ENCODE measurements around the gene CCDC6.
"Not testable (repeated sequence)": the region's sequence is repeated elsewhere in the genome, so short reads cannot be mapped to it uniquely, and the experiment has no call there.

The CCDC6 gene

DNA sequence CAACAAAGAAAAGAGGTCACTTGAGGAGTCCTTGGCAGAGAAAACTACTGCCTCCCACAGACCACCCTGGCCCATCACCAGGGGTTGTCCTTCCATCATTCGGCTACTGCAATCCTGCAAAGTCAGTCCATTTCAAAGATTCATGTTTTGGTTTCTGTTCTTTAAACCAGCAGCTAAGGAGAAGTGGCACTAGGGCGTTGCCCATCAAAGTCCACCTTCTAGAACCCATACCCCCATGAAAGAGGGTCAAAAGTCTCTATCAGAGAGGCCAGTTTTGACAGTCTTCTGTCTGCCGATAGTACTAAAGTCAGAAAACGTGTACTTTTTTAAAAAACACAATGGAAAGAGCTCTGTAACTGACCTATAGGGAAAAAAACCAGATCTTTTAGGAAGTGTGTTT lies 14.4 kb downstream of the CCDC6 start:
- no peak overlapping the region for H3K27ac ChIP-seq (ENCODE audit: low read length)
- H3K9ac ChIP-seq (ENCODE audit: low read depth, low read length), result no peak overlapping the region
- no peak overlapping the region for H3K4me3 ChIP-seq (ENCODE audit: low read length)
- H3K36me3 ChIP-seq (ENCODE audit: insufficient read depth, low read depth, low read length), result peaks cover 15% of the 10 kb centered on the region
- peaks cover 7% of the 10 kb centered on the region; the same call in 1 of the 2 replicates for H3K4me1 ChIP-seq (ENCODE audit: insufficient read depth, low read length)
- H3K9me3 ChIP-seq (ENCODE audit: insufficient read depth, low read depth, low read length), result no peaks in the 10 kb centered on the region
- H3K27me3 ChIP-seq (ENCODE audit: insufficient read depth, low read length), result no peaks in the 10 kb centered on the region

DNA sequence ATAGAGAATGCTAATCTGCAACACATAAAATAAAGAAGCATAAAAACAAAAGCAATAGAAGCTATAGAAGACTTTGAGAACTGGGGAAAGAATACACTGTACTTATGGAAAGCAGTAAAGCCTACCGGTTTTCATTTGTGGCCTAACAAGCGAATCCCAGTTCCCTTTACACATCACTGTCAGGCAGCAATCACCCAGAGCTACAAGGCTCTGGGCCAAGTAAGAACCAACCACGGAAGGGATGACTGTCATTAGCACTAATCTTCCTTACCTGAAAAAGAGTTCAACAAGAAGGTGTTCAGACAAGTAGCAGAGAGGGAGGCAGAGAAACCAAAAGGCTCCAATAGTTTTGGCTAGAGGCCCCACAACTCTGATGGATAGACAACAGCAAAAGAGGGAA lies 15.0 kb downstream of the CCDC6 start:
- H3K27me3 ChIP-seq (ENCODE audit: insufficient read depth, low read length), result no peaks in the 10 kb centered on the region
- no peak overlapping the region for H3K9ac ChIP-seq (ENCODE audit: low read depth, low read length)
- H3K9me3 ChIP-seq (ENCODE audit: insufficient read depth, low read depth, low read length), result no peaks in the 10 kb centered on the region
- H3K27ac ChIP-seq (ENCODE audit: low read length), result no peak overlapping the region
- peaks cover 15% of the 10 kb centered on the region for H3K36me3 ChIP-seq (ENCODE audit: insufficient read depth, low read depth, low read length)
- H3K4me3 ChIP-seq (ENCODE audit: low read length), result no peak overlapping the region
- peaks cover 8% of the 10 kb centered on the region; the same call in 1 of the 2 replicates for H3K4me1 ChIP-seq (ENCODE audit: insufficient read depth, low read length)

DNA sequence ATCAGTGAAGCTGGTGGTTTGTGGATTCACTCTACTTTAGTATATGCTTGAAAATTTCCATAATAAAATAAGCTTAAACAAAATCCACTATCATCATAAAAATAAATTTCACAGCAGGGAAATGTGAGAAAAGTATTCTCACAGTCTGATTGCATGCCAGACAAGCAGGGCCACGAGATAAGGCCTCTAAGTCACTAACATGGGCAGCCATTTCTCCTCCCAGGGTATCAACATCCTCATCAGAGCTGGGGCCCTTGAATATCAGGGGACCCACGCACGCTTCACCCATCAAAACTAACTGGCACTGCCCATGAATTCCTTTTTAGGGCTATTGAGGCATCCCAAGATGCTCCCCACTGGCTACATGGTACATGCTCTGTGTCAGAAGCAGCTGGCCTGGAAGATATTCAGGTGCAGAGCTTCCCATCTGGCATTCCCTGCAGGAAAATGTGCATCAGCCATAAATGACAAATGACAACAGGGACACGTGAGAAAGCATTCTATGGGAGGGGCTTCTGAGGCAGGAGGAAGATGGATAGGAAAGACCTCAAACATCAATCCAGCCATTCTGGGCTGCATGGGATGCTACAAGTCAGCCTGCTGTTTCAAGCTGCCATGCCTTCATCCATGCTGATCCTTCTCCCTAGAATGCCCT lies 17.4 kb downstream of the CCDC6 start:
- Histone ChIP-seq H3K36me3 (ENCODE audit: insufficient read depth, low read depth, low read length) (peaks cover 15% of the 10 kb centered on the region), H3K9ac (ENCODE audit: low read depth, low read length) (no peak overlapping the region), H3K27me3 (ENCODE audit: insufficient read depth, low read length) (no peaks in the 10 kb centered on the region), H3K4me1 (ENCODE audit: insufficient read depth, low read length) (peaks cover 20% of the 10 kb centered on the region), H3K9me3 (ENCODE audit: insufficient read depth, low read depth, low read length) (no peaks in the 10 kb centered on the region), H3K4me3 (ENCODE audit: low read length) (no peak overlapping the region), H3K27ac (ENCODE audit: low read length) (no peak overlapping the region)

DNA sequence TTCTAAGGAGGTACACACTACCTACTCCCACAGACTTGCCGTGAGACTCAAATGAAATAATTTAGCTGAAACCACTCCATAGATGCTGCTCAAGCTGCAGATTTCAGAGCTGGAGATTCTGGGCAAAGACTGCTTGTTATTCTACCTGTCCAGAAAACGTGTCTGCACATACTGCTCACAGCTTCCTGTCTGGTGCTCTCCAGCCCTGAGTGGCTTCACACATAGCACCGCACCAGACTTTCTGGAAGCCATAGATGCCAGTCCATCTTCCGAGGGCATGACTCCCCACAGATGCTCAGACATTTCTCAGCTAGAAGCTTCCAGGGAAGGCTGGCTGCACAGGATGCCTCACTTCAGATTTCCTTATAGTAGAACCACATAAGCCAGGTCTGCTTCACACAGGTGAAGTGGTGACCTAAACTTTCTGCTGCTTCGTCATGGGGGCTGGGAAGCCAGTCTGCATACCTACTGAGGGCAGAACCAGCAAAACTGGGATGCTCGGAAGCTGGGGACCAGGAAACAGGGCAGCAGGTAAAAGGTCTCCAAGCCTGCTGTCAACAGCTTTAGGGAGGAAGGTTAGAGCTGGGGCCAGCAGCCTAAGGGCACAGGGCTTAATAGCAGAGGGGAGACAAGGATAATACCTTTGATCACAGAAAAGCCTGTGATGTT lies 18.2 kb downstream of the CCDC6 start:
- Histone ChIP-seq H3K9ac (ENCODE audit: low read depth, low read length) (no peak overlapping the region), H3K27me3 (ENCODE audit: insufficient read depth, low read length) (no peaks in the 10 kb centered on the region), H3K4me3 (ENCODE audit: low read length) (no peak overlapping the region), H3K4me1 (ENCODE audit: insufficient read depth, low read length) (peaks cover 20% of the 10 kb centered on the region), H3K27ac (ENCODE audit: low read length) (no peak overlapping the region), H3K9me3 (ENCODE audit: insufficient read depth, low read depth, low read length) (no peaks in the 10 kb centered on the region), H3K36me3 (ENCODE audit: insufficient read depth, low read depth, low read length) (peaks cover 15% of the 10 kb centered on the region)

DNA sequence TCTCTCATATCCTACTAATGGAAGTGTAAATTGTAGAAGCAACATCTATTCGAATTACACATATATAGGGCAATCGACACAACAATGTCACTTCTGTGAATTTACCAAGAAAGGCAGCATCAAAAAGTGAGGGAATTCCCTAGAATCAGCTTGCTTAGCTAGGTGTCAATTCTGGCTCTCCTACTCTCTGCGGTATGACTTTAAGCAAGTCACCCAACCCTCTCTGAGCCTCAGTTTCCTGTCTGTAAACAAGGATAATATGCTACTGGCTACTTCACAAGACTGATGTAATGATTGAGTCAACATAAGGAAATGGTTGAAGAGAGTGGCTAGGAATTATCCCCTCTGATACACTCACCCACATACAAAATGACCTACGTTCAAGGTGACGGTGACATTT lies 19.4 kb downstream of the CCDC6 start:
- Histone ChIP-seq H3K4me3 (ENCODE audit: low read length) (no peak overlapping the region), H3K36me3 (ENCODE audit: insufficient read depth, low read depth, low read length) (peaks cover 15% of the 10 kb centered on the region), H3K27me3 (ENCODE audit: insufficient read depth, low read length) (no peaks in the 10 kb centered on the region), H3K9ac (ENCODE audit: low read depth, low read length) (no peak overlapping the region), H3K9me3 (ENCODE audit: insufficient read depth, low read depth, low read length) (no peaks in the 10 kb centered on the region), H3K4me1 (ENCODE audit: insufficient read depth, low read length) (peaks cover 20% of the 10 kb centered on the region), H3K27ac (ENCODE audit: low read length) (no peak overlapping the region)

DNA sequence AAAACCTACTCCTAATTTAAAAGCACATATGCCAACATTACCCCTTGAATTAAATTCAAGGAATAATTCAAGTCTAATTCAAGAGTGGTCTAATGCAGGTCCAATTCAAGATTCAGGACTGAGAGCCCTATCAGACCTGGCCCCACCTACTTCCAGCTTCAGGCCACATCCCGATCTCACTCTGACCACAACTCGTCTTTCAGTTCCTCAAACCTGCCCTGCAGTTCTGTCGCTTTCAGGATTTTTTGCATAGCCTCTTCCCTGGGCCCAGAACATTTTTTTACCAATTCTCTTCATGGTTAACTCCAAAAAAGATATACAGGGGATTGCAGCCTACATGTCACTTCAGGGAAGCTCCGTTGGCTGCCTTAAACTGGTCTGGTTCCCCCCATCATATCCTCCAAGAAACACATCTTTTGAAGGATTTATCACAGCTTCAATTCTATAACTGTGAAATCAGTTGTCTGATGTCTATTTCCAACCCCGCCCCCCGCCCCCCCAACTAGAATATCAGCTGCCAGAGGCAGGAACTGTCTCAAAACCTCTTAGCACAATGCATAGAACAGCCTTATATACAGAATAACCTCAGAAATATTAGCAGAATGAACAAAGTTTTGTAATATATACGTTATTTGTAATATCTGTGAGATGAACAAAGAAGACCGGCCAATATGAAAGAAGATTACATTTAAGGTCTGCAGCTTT lies 20.8 kb downstream of the CCDC6 start:
- no peak overlapping the region for H3K27ac ChIP-seq (ENCODE audit: low read length)
- peaks cover 29% of the 10 kb centered on the region for H3K4me1 ChIP-seq (ENCODE audit: insufficient read depth, low read length)
- H3K36me3 ChIP-seq (ENCODE audit: insufficient read depth, low read depth, low read length), result peaks cover 15% of the 10 kb centered on the region
- no peaks in the 10 kb centered on the region for H3K27me3 ChIP-seq (ENCODE audit: insufficient read depth, low read length)
- no peak overlapping the region for H3K9ac ChIP-seq (ENCODE audit: low read depth, low read length)
- no peak overlapping the region for H3K4me3 ChIP-seq (ENCODE audit: low read length)
- H3K9me3 ChIP-seq (ENCODE audit: insufficient read depth, low read depth, low read length), result no peaks in the 10 kb centered on the region

DNA sequence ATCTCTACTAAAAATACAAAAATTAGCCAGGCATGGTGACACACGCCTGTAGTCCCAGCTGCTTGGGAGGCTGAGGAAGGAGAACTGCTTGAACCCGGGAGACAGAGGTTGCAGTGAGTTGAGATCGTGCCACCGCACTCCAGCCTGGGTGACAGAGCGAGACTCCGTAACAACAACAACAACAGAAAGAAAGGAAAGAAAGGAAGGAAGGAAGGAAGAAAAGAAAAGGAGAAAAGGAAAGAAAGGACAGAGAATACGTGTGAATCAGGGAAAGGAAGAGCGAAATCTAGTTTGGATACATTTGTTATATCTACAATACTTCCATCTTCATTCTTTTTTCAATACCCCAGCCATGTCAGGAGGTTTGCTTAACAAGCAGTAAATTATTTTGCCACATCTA lies 21.5 kb downstream of the CCDC6 start:
- not testable (repeated sequence) for H3K27ac ChIP-seq (ENCODE audit: low read length); H3K9ac ChIP-seq (ENCODE audit: low read depth, low read length); H3K4me3 ChIP-seq (ENCODE audit: low read length); H3K9me3 ChIP-seq (ENCODE audit: insufficient read depth, low read depth, low read length); H3K27me3 ChIP-seq (ENCODE audit: insufficient read depth, low read length)
- Histone ChIP-seq H3K4me1 (ENCODE audit: insufficient read depth, low read length) (peaks cover 29% of the 10 kb centered on the region), H3K36me3 (ENCODE audit: insufficient read depth, low read depth, low read length) (peaks cover 11% of the 10 kb centered on the region)

DNA sequence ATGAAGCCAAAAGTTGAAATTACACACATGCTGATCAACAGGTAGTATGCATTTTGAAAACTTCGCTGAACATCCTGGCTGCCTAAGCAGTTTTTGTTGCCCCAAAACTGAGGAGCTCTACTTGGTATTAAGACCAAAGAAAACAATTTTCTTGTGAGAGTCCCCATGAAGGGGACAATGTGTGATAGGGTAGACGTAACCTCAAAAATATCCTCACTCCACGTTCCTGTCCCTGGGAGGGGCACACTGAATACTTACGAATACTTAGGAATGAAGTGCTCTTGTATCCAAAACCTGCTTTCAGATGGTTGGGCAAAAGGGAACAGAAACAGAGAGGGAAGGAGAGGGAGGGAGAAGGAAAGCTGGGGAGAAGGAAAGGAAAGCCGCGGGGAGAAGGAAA lies 24.7 kb downstream of the CCDC6 start:
- Histone ChIP-seq H3K27ac (ENCODE audit: low read length) (no peak overlapping the region), H3K4me3 (ENCODE audit: low read length) (no peak overlapping the region), H3K9me3 (ENCODE audit: insufficient read depth, low read depth, low read length) (no peaks in the 10 kb centered on the region), H3K9ac (ENCODE audit: low read depth, low read length) (no peak overlapping the region), H3K4me1 (ENCODE audit: insufficient read depth, low read length) (peaks cover 24% of the 10 kb centered on the region), H3K36me3 (ENCODE audit: insufficient read depth, low read depth, low read length) (no peaks in the 10 kb centered on the region), H3K27me3 (ENCODE audit: insufficient read depth, low read length) (no peaks in the 10 kb centered on the region)

DNA sequence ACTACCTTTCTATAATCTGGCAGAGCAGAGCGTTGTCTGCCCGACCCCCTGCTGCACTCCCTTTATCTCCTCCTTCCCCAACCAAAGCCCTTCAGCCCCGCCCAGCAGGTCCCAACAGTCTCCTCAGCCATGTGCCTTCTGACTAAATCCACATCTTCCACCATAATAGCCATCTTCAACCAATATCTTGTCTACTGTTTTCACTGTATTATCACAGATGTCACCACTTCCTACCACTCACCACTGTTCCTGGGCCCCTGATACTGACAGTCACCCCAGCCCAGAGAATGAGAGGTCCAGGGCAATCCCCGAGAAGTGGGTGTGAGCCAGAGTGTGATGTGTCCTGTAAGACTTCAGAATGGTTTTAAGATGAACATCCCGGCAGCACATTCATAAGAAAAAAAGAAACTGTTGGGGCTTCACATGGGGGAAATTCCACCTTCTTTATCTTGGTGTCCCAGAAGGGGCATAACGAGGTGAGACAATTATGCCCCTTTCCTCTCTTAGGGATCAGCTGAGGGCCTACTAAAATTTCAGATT lies 25.3 kb downstream of the CCDC6 start:
- Histone ChIP-seq H3K36me3 (ENCODE audit: insufficient read depth, low read depth, low read length) (no peaks in the 10 kb centered on the region), H3K27ac (ENCODE audit: low read length) (no peak overlapping the region), H3K4me3 (ENCODE audit: low read length) (no peak overlapping the region), H3K4me1 (ENCODE audit: insufficient read depth, low read length) (peaks cover 22% of the 10 kb centered on the region), H3K27me3 (ENCODE audit: insufficient read depth, low read length) (no peaks in the 10 kb centered on the region), H3K9ac (ENCODE audit: low read depth, low read length) (no peak overlapping the region), H3K9me3 (ENCODE audit: insufficient read depth, low read depth, low read length) (no peaks in the 10 kb centered on the region)

DNA sequence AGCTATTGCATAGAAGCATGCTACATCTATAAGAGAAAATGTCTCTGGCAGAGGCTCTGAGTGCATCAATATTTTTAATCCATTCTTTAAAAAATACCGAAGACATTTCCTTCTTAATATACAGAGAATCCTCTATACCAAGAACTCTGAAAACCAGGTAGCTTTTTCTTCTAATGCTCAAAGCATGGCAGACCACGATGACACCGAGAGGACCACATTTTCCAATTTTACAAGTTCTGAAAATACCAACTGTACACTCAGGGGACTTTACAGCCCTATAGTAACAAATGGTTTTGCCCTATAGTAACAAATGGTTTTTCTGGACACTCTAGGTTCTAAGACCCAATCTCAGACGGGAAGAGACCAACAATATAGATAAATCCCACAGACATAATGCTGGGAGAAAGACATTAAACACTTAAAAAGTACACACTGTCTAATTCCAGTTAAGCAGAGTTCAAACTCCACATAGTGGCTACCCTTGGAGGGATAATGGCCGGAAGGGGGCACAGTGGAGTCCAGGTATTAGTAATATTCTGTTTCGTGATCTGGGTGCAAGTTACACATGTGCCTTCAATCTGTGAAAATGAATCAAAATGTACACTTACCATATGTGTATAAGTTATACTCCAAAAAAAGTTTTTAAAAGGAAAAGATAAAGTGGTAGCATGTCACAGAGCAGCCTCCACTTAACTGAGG lies 26.2 kb downstream of the CCDC6 start:
- Histone ChIP-seq H3K4me1 (ENCODE audit: insufficient read depth, low read length) (peaks cover 14% of the 10 kb centered on the region), H3K36me3 (ENCODE audit: insufficient read depth, low read depth, low read length) (no peaks in the 10 kb centered on the region), H3K27me3 (ENCODE audit: insufficient read depth, low read length) (no peaks in the 10 kb centered on the region), H3K4me3 (ENCODE audit: low read length) (no peak overlapping the region), H3K27ac (ENCODE audit: low read length) (no peak overlapping the region), H3K9me3 (ENCODE audit: insufficient read depth, low read depth, low read length) (no peaks in the 10 kb centered on the region), H3K9ac (ENCODE audit: low read depth, low read length) (no peak overlapping the region)

DNA sequence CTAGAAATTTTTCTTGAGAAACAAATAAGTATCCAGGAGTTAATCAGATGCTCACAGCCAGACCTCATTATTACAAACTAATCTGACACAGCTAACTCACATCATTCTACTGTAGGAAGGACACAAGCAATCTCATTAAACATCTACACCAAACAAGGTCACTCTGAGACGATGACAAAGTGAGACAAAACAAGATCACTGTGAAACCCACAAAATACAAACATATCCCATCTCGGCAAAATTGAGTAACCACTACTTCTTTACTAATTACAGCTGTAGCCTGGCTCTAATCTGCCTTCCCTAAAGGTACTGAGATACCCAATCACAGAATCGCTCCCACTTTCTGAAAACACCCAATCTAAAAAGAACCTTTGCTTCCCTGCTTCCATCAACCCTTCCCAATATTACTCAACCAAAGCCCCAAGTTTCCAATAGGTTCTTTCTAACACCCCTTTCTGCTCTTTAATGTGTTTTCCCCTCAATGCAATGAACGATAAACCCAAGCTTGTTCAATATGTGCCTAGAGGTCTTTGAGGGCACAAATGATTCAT lies 26.9 kb downstream of the CCDC6 start:
- no peak overlapping the region for H3K27ac ChIP-seq (ENCODE audit: low read length)
- no peaks in the 10 kb centered on the region for H3K9me3 ChIP-seq (ENCODE audit: insufficient read depth, low read depth, low read length)
- no peaks in the 10 kb centered on the region for H3K27me3 ChIP-seq (ENCODE audit: insufficient read depth, low read length)
- H3K36me3 ChIP-seq (ENCODE audit: insufficient read depth, low read depth, low read length), result no peaks in the 10 kb centered on the region
- peaks cover 19% of the 10 kb centered on the region for H3K4me1 ChIP-seq (ENCODE audit: insufficient read depth, low read length)
- no peak overlapping the region for H3K4me3 ChIP-seq (ENCODE audit: low read length)
- H3K9ac ChIP-seq (ENCODE audit: low read depth, low read length), result no peak overlapping the region

Measured in iPS-20b (cell line).